Ascending aorta (tissue), 2 donors: ENCODE measurements around the gene IFT57. TPM values are rescaled to one million over a fixed set of nuclear protein-coding genes. Genes with fewer than 3 reads are reported as not detected.

Experiments
- DNase-seq, 2 donors: peaks; one replicate each; pipeline ENCODE4 v3.0.0-alpha.2; 2019; ENCODE audit warnings: low spot score in 2 of 2
- H3K27ac ChIP-seq, 2 donors: fragments of 200-600 bp; sonication (generic); one replicate each; pipeline ENCODE4 v1.5.1; 2016 to 2017; ENCODE audit warnings: mild to moderate bottlenecking in 1 of 2
- H3K27me3 ChIP-seq: fragments of 200-600 bp; sonication (generic); one replicate; pipeline ENCODE4 v1.5.1; 2017
- H3K36me3 ChIP-seq, 2 donors: fragments of 200-600 bp; sonication (generic); one replicate each; pipeline ENCODE4 v1.5.1; 2016
- H3K4me1 ChIP-seq, 2 donors: fragments of 200-600 bp; sonication (generic); one replicate each; pipeline ENCODE4 v1.5.1; 2016 to 2017; ENCODE audit warnings: mild to moderate bottlenecking in 1 of 2
- H3K4me3 ChIP-seq, 2 donors: fragments of 200-600 bp; sonication (generic); one replicate each; pipeline ENCODE4 v1.5.1; 2016 to 2017; ENCODE audit warnings: mild to moderate bottlenecking in 1 of 2
- H3K9me3 ChIP-seq, 2 donors: fragments of 200-600 bp; sonication (generic); one replicate each; pipeline ENCODE4 v1.5.1; 2016
- intact Hi-C: fragments of 100-400 bp; cut with DNase I; formaldehyde crosslinking; loops from one replicate; pipeline ENCODE4 v1.15.1; 2023
- total RNA-seq: library from RNA; depleted of rRNA; stranded (reverse); fragments of >200 nt; gene quantifications from one replicate; pipeline ENCODE4 v1.1.0, GENCODE V29; 2016
- TF ChIP-seq, protein P1 (sequence below), 3 experiments: fragments of 200-600 bp in 2 of 3; fragments of 450-650 bp in 1 of 3; sonication (generic) in 2 of 3; IDR thresholded peaks; one replicate each; pipeline ENCODE4 v1.5.1; 2016 to 2019; ENCODE audit warnings: antibody characterized with exemption in 3 of 3, mild to moderate bottlenecking in 1 of 3, moderate library complexity in 1 of 3

The IFT57 gene
- total RNA-seq, 1 donor from 2014 or later: 27.7 TPM

DNA sequence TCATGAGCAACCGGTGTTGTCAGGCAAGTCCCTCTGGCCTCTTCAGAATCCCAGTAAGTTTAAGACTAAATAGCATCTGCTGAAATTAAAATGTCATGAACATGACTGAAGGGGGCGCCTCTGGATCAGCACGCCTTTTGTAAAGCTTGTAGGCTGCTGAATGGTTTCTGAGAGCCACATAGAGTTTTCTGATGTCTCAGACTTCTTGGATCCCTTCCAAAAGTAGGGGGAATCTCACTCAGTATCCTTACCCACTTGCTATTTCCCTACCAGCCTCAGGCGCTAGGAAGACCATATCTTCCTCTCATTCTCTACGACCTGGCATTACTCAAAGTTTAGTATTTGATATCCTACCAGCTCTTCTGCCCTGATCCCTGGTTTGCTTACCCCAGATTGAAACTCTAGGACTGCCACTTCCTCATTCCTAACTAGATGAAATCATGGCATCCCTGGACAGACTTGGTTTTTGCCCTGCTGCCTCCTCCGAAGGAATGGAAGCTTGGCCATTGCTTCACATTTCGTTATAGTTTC lies 68.7 kb downstream of the IFT57 start:
- Histone ChIP-seq H3K4me3 (no peak overlapping the region), H3K36me3 (no peaks in the 10 kb centered on the region), H3K9me3 (no peaks in the 10 kb centered on the region), H3K4me1 (no peaks in the 10 kb centered on the region), H3K27ac (no peak overlapping the region), H3K27me3 (no peaks in the 10 kb centered on the region)
- intact Hi-C loops: no loop called here
- DNase-seq: no peak
- TF ChIP-seq, protein P1, sequence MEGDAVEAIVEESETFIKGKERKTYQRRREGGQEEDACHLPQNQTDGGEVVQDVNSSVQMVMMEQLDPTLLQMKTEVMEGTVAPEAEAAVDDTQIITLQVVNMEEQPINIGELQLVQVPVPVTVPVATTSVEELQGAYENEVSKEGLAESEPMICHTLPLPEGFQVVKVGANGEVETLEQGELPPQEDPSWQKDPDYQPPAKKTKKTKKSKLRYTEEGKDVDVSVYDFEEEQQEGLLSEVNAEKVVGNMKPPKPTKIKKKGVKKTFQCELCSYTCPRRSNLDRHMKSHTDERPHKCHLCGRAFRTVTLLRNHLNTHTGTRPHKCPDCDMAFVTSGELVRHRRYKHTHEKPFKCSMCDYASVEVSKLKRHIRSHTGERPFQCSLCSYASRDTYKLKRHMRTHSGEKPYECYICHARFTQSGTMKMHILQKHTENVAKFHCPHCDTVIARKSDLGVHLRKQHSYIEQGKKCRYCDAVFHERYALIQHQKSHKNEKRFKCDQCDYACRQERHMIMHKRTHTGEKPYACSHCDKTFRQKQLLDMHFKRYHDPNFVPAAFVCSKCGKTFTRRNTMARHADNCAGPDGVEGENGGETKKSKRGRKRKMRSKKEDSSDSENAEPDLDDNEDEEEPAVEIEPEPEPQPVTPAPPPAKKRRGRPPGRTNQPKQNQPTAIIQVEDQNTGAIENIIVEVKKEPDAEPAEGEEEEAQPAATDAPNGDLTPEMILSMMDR (IDR thresholded peaks at IDR 0.05): peak in 1 of 3 experiments; percentile 29

DNA sequence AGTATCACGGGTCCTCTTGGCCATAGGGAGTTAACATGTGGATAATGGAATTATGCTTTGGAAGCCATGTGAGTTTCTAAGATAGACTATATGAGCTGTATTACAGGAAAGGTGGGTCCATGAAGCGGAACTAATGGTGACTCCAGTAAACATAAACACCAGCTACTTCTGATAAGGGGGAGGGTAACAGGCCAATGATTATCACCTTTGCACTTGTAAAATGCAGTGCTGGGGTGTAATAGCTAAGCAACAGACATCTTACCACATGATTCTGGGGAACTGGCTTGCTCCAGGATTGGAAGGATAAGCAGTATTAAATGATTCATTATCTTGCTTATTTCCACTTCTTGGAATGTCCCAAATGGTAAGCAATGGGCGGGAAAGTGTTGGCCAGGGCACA lies 70.0 kb downstream of the IFT57 start:
- Histone ChIP-seq H3K27me3 (no peaks in the 10 kb centered on the region), H3K9me3 (no peaks in the 10 kb centered on the region), H3K4me1 (no peaks in the 10 kb centered on the region), H3K4me3 (no peak overlapping the region), H3K36me3 (no peaks in the 10 kb centered on the region), H3K27ac (no peak overlapping the region)
- TF ChIP-seq, protein P1 (IDR thresholded peaks at IDR 0.05): no peak
- intact Hi-C loops: no loop called here
- no peak for DNase-seq

DNA sequence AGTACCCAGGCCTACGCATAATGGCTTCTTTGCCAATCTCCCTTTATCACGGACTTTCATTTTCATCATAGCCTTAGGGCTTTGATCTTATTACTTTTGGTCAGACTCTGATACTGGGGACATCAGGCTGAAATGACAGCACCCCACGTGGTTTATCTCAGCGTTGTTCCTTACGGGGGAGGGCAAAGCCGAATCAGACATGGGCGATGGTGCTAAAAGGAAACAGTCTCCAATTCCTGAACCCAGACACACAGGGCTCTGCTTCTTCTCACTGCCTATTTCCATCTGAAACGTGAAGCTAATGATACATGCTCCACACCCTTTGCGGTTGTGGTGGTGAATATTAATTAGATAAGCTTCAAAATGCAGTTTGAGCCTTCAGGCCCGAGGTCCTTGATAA lies 72.0 kb downstream of the IFT57 start:
- no peak for DNase-seq
- Histone ChIP-seq H3K9me3 (no peaks in the 10 kb centered on the region), H3K27ac (no peak overlapping the region), H3K27me3 (no peaks in the 10 kb centered on the region), H3K4me1 (no peaks in the 10 kb centered on the region), H3K4me3 (no peak overlapping the region), H3K36me3 (no peaks in the 10 kb centered on the region)
- intact Hi-C loops: no loop called here
- TF ChIP-seq, protein P1 (IDR thresholded peaks at IDR 0.05): no peak

DNA sequence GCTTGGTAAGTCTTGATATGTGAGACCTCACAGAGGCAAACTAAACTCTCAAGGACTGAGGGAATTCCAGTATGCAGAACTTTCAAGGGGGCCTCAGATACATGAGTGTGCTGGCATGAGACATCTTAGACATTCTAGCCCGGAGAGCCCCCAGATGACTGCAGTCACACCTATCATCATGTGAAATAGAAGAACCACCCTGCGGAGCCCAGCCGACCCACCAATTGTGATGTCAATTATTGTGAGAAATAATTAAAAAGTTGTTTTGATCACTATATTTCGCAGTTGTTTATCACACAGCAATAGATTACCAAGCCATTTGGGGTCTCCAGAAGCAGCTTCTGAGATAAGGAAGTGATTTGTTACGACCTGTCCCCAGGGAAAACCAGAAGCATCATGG lies 76.1 kb downstream of the IFT57 start:
- DNase-seq: no peak
- Histone ChIP-seq H3K36me3 (no peaks in the 10 kb centered on the region), H3K27me3 (no peaks in the 10 kb centered on the region), H3K9me3 (no peaks in the 10 kb centered on the region), H3K4me3 (no peak overlapping the region), H3K4me1 (no peaks in the 10 kb centered on the region), H3K27ac (no peak overlapping the region)
- intact Hi-C loops: no loop called here
- TF ChIP-seq, protein P1 (IDR thresholded peaks at IDR 0.05): no peak

DNA sequence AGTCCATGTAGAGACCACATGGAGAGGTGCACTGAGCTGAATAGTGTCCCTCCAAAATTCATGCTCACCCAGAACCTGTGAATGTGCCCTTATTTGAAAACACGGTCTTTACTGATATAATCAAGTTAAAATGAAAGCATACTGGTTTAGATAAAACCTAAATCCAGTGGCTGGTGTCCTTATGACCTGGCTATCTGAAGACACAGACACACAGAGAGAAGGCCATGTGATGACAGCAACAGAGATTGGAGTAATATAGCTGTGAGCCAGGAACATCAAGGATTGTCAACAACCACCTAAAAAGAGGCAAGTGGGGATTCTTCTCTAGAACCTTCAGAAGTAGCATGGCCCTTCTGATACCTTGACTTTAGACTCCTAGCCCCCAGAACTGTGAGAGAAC lies 76.6 kb downstream of the IFT57 start:
- no peak overlapping the region for H3K4me3 ChIP-seq
- H3K9me3 ChIP-seq: no peaks in the 10 kb centered on the region
- no peaks in the 10 kb centered on the region for H3K36me3 ChIP-seq
- intact Hi-C loops: no loop called here
- H3K4me1 ChIP-seq: no peaks in the 10 kb centered on the region
- DNase-seq: no peak
- H3K27ac ChIP-seq: no peak overlapping the region
- H3K27me3 ChIP-seq: no peaks in the 10 kb centered on the region
- TF ChIP-seq, protein P1 (IDR thresholded peaks at IDR 0.05): no peak

DNA sequence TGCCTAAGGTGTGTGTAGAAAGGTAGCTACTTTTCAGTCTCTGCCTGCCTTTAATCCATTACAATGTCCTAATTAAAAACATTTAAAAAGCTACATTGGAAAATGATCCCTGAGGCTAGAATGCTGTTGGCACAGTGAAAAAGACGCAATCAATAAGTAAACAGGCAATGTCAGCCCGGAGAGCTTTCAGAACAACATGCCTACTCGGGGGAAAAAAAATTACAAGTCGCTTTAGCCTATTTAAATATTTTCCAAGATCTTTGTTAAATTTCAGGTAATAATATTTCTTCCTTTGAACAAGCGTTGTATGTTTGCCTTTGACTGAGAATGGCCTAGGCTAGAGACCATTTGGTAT lies 84.8 kb downstream of the IFT57 start:
- H3K27me3 ChIP-seq: no peaks in the 10 kb centered on the region
- DNase-seq: no peak
- intact Hi-C loops: no loop called here
- no peaks in the 10 kb centered on the region for H3K36me3 ChIP-seq
- H3K4me3 ChIP-seq: no peak overlapping the region
- TF ChIP-seq, protein P1 (IDR thresholded peaks at IDR 0.05): no peak
- peaks cover 0 to 2% of the 10 kb centered on the region in 2 donors for H3K4me1 ChIP-seq
- H3K27ac ChIP-seq: no peak overlapping the region
- no peaks in the 10 kb centered on the region for H3K9me3 ChIP-seq
